Tibial artery (tissue), 4 donors: ENCODE data around the gene OR51B5.
"Not testable (repeated sequence)": the region's sequence is repeated elsewhere in the genome, so short reads cannot be mapped to it uniquely, and the experiment has no call there.

Source experiments
- DNase-seq, 2 donors: peaks; one replicate each; pipeline ENCODE4 v3.0.0-alpha.2; 2019
- H3K27ac ChIP-seq, 2 donors: fragments of 200-600 bp; sonication (generic) in 1 of 2; 1 replicate in 1 of 2; 2 replicates in 1 of 2; pipeline ENCODE4 v1.5.1; 2018 to 2019; ENCODE audit warnings: mild to moderate bottlenecking in 1 of 2
- H3K27me3 ChIP-seq, 2 donors: fragments of 200-600 bp; sonication (generic) in 1 of 2; one replicate each; pipeline versions ENCODE4 v1.5.1 to v1.6.0; 2016 to 2019
- H3K36me3 ChIP-seq, 3 donors: fragments of 200-600 bp; sonication (generic) in 2 of 3; one replicate each; pipeline ENCODE4 v1.5.1; 2016 to 2019; ENCODE audit warnings: mild to moderate bottlenecking in 2 of 3
- H3K4me1 ChIP-seq, 4 donors: fragments of 200-600 bp; sonication (generic) in 2 of 4; 1 replicate in 3 of 4; 2 replicates in 1 of 4; pipeline ENCODE4 v1.5.1; 2016 to 2019
- H3K4me3 ChIP-seq, 2 donors: fragments of 200-600 bp; sonication (generic) in 1 of 2; 1 replicate in 1 of 2; 2 replicates in 1 of 2; pipeline ENCODE4 v1.5.1; 2018 to 2019; ENCODE audit warnings: mild to moderate bottlenecking in 2 of 2
- H3K9me3 ChIP-seq, 3 donors: fragments of 200-600 bp; sonication (generic) in 1 of 3; one replicate each; pipeline ENCODE4 v1.5.1; 2016 to 2019
- CTCF ChIP-seq, 2 experiments: fragments of 200-600 bp in 1 of 2; fragments of 450-650 bp in 1 of 2; IDR thresholded peaks; one replicate each; pipeline ENCODE4 v1.5.1; 2017 to 2019; ENCODE audit warnings: antibody characterized with exemption in 2 of 2, mild to moderate bottlenecking in 1 of 2, moderate library complexity in 1 of 2
- intact Hi-C: fragments of 100-400 bp; cut with DNase I; formaldehyde crosslinking; loops from one replicate; pipeline ENCODE4 v1.15.0; 2023; ENCODE audit warnings: low total_unique reads

Gene OR51B5

GRCh38 chr11:5317292-5317691, 26.0 kb downstream of the OR51B5 start:
- Histone ChIP-seq H3K36me3 (no peaks in the 10 kb centered on the region), H3K27ac (no peak overlapping the region), H3K4me1 (no peaks in the 10 kb centered on the region), H3K27me3 (no peaks in the 10 kb centered on the region), H3K9me3 (no peaks in the 10 kb centered on the region), H3K4me3 (no peak overlapping the region)
- no peak for TF ChIP-seq CTCF (IDR thresholded peaks at IDR 0.05)
- intact Hi-C loops = no loop called here
- no peak for DNase-seq

GRCh38 chr11:5313326-5314023, 29.8 kb downstream of the OR51B5 start:
- intact Hi-C loops, H3K27ac ChIP-seq, H3K4me3 ChIP-seq, H3K4me1 ChIP-seq, H3K36me3 ChIP-seq, DNase-seq, H3K27me3 ChIP-seq, H3K9me3 ChIP-seq: not testable (repeated sequence)

- intact Hi-C loops = no loop called here
- H3K36me3 ChIP-seq = no peaks in the 10 kb centered on the region
- H3K27ac ChIP-seq = no peak overlapping the region
- no peak for TF ChIP-seq CTCF (IDR thresholded peaks at IDR 0.05)
- H3K27me3 ChIP-seq = no peaks in the 10 kb centered on the region
- DNase-seq = no peak
- H3K9me3 ChIP-seq = no peaks in the 10 kb centered on the region
- no peaks in the 10 kb centered on the region for H3K4me1 ChIP-seq
- H3K4me3 ChIP-seq = no peak overlapping the region
Measured at GRCh38 chr11:5310423-5310822, 32.9 kb downstream of the OR51B5 start.

- H3K27ac ChIP-seq = no peak overlapping the region
- DNase-seq = no peak
- intact Hi-C loops = no loop called here
- no peaks in the 10 kb centered on the region for H3K27me3 ChIP-seq
- H3K9me3 ChIP-seq = no peaks in the 10 kb centered on the region
- no peak overlapping the region for H3K4me3 ChIP-seq
- H3K36me3 ChIP-seq = no peaks in the 10 kb centered on the region
- H3K4me1 ChIP-seq = no peaks in the 10 kb centered on the region
- TF ChIP-seq CTCF (IDR thresholded peaks at IDR 0.05) = no peak
Measured at GRCh38 chr11:5307256-5308019, 35.9 kb downstream of the OR51B5 start.

GRCh38 chr11:5304046-5304445, 39.3 kb downstream of the OR51B5 start:
- H3K4me1 ChIP-seq = no peaks in the 10 kb centered on the region
- intact Hi-C loops = no loop called here
- H3K27ac ChIP-seq = no peak overlapping the region
- H3K27me3 ChIP-seq = no peaks in the 10 kb centered on the region
- no peak for TF ChIP-seq CTCF (IDR thresholded peaks at IDR 0.05)
- H3K9me3 ChIP-seq = no peaks in the 10 kb centered on the region
- no peak overlapping the region for H3K4me3 ChIP-seq
- no peak for DNase-seq
- H3K36me3 ChIP-seq = no peaks in the 10 kb centered on the region

- Histone ChIP-seq H3K27me3 (no peaks in the 10 kb centered on the region), H3K36me3 (no peaks in the 10 kb centered on the region), H3K4me3 (no peak overlapping the region), H3K9me3 (no peaks in the 10 kb centered on the region), H3K4me1 (no peaks in the 10 kb centered on the region), H3K27ac (no peak overlapping the region)
- intact Hi-C loops = no loop called here
- TF ChIP-seq CTCF (IDR thresholded peaks at IDR 0.05) = no peak
- DNase-seq = no peak
Measured at GRCh38 chr11:5303626-5304025, 39.7 kb downstream of the OR51B5 start.
